GM18909 (cell line): Measurements from ENCODE around the gene SPARC.

Source experiments
- ATAC-seq: cut with Tn5 transposase; IDR thresholded peaks from one replicate; pipeline ENCODE4 v1.9.1; 2021; ENCODE audit warnings: mild to moderate bottlenecking; ENCODE audit not compliant: unreplicated experiment, poor library complexity

SPARC gene

DNA sequence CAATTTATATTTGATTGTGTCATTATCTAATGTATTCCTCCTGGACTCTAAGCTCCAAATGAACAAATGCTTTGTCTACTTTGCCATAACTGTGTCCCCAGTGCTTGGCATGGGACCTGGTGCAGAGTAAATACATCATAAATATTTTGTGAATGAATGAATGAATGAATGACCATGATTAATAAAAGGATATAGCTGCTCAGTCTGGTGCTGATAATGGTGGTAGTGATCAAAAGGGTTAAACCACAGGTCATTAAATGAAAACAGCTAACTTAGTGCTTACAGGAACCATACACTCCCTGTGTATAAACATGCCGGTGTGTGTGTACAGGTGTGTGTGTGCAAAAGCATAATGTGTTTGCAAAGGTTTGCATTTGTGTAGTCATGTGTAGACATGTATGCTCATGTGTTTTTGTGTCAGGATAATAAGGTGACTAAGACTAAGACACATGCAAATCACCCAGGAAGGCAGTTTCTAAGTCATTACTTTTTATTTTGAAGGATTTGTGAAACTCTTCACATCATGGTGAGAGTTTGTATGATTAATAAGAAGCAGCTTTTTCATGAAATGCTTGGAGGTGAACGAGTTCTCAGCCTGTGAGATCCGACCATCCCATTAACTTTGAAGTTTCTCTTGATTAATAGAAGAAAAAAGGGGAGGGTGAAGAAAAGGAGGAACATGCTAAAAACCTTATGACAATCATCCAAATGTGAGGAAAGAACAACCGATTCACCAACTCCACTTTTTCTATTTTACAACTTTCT lies 24.6 kb downstream of the SPARC start:
- ATAC-seq, result peak; percentile 70

GRCh38 chr5:151660616-151661495 lies 25.9 kb downstream of the SPARC start:
- no peak for ATAC-seq

DNA sequence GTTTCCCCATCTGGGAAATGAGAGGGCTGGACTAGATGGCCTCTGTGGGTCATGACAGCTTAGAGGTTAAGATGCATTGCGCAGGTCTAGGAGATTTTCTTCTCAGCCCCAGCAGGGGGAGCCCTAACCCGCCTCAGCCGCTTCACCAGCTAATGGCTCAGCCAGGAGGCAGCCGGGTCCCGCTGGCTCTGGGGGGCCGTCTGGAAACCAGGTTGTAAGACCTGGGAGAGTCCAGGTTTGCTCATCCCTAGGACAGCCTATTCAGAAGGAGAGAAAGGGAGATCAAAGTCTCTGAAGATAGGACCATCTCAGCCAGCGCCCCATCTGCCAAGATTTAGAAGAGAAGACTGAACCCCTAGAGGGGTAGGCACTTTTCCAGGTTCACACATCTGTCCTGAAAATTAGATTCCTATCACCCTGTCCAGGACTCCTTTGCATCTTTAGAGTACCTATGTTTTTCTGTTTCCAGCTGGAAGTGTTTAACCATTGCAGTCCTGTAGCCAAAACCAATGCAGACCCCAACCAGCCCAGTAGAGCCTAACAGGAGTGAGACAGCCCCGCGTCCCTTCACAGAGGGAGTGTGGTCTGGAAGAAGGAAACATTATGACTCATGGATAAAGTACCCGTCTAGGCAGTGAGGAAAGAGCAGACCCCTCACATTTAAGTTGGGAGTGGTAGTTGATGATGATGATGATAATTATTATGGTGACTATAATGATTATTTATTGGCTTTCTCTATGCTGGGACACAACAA lies 27.5 kb downstream of the SPARC start:
- peak; percentile 71 for ATAC-seq

- no peak for ATAC-seq
These were observed 29.6 kb downstream of the SPARC start for GRCh38 chr5:151657114-151657513.

DNA sequence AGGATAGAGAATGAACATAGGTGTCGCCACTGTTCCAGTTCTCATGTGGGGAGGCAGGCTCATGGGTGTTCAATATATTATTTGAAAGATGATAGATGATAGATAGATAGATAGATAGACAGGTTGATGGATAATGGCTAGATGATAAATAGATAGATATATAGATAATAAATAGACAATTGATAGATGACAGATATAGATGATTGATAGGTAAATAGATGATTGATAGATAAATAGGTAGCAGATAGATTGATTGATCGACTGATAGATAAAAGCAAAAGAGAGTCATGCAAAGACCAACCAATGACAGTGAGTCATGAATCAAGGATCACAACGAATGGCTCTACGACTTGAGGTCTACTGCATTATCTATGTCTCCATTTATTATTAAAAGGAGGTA lies 30.4 kb downstream of the SPARC start:
- ATAC-seq, result no peak

- peak; percentile 97 for ATAC-seq
These were observed 34.6 kb downstream of the SPARC start for GRCh38 chr5:151651997-151652645.

DNA sequence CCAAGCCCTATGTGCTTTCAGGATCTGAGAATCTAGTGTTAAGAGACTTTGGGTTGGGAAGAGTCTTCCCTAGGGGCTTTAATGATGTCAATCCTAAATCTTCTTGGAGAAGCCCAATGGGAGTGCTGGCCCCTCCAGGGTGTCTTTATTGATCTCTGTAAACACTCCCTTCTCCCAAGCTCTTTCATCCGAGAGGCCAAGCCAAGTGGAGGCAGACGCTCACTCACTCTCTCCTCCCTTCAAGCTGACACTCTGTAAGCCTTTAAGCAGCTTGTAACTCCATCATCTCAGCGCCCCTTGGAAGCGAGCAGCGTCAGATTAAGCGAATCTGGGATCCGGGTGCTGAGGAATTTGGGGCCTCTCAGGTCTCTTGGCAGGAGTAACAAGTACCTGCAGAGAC lies 37.7 kb downstream of the SPARC start:
- no peak for ATAC-seq

DNA sequence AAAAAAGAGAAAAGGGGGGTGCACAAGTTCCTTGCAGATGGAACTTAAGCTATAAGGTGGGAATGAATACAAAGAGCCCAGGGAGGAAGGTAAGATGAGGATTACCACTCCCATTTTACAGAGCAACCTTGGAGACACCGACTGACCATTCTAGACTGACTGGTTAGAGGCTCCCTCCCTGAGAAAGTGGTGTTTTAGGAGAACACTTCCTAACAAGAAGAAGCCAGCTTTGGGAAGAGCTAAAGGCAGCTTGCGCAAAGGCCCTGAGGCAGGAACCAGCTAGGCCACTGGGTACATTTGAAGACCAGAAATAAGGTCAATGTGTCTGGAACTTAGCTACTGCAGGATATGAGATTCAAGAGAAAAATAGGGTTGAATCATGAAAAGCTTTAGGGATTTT lies 38.6 kb downstream of the SPARC start:
- ATAC-seq, result no peak

DNA sequence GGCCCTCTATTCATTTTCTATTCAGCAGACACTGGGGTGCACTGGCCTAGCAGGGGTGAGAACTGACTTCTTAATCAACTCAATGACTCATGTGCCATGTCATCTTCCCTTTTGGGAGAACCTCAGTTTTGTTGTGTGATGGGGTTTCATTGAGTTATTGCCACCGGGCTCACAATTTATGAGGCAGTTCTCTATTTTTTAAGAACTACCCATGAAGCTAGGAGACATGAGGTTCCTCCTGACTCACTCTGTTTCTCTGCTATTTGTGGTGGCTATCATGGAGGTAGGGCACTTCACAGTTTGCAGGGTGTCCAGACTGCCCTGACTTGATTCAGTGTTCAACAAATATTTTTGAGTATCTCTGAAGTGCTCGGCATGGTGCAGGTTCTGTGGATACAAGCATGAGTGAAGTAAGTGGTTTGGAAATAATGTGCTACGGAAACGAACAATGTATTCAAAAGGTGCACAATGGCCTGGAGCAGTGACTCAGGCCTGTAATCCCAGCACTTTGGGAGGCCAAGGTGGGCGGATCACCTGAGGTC lies 39.3 kb downstream of the SPARC start:
- ATAC-seq, result no peak

GRCh38 chr5:151646334-151646733 lies 40.4 kb downstream of the SPARC start:
- ATAC-seq, result no peak

DNA sequence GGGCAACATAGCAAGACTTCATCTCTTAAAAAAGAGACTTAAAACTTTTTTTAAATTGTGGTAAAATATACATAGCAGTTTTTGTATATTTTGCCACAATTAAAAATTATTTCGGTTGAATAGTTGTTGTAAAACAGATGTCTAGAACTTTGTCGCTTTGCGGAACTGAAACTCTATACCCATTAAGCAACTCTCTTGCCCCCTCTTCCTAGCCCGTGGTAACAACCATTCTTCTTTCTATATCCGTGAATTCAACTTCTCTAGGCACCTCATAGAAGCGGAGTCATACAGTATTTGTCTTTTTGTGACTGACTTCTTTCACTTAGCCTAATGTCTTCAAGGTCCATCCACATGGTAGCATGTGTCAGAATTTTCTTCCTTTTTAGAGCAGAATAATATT lies 43.3 kb downstream of the SPARC start:
- no peak for ATAC-seq

- no peak for ATAC-seq
These were observed 44.1 kb downstream of the SPARC start for GRCh38 chr5:151642472-151643140.

- ATAC-seq, result no peak
These were observed 48.1 kb downstream of the SPARC start for GRCh38 chr5:151638619-151639018.

GRCh38 chr5:151637676-151638075 lies 49.0 kb downstream of the SPARC start:
- ATAC-seq, result no peak

DNA sequence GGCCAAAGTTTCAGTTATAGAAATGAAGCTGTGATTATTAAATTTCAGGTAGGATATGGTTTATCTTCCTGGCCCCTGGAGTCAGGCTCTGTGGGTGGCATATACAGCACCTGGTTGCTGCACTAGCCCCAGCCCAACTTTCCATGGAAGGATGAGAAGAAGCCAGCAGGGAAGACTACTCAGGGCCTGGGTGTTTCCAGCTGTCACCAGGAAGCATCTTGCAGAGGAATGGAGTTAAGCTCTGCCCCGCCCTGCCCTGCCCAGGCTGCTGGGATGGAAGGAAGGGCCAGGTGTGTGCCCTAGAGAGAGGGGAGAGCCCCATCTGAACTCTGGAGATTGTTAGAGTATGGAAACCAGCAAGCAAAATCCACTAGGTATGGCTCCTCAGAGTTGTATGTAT lies 52.8 kb downstream of the SPARC start:
- ATAC-seq, result no peak

- no peak for ATAC-seq
These were observed 53.8 kb downstream of the SPARC start for GRCh38 chr5:151632941-151633340.

- ATAC-seq, result no peak
These were observed 54.2 kb downstream of the SPARC start for GRCh38 chr5:151632524-151632923.

DNA sequence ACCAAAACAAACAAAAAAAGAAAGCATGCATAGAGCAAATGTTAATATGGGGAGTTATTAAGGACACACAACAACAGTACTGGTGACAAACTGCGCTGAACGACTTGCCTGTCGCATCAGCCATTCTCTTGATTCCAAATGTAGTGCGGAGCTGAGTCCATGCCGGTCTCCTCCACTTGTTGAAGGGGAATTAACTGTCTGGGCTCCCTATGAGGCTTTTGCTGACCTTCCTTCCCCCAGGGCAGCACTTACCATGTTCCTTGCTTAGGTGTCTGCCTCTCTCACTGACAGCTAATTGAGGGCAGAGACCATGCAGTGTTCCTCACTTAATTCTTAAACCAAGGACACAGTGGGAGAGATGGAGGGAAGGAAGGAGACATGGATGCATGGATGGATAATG lies 54.8 kb downstream of the SPARC start:
- ATAC-seq, result no peak

DNA sequence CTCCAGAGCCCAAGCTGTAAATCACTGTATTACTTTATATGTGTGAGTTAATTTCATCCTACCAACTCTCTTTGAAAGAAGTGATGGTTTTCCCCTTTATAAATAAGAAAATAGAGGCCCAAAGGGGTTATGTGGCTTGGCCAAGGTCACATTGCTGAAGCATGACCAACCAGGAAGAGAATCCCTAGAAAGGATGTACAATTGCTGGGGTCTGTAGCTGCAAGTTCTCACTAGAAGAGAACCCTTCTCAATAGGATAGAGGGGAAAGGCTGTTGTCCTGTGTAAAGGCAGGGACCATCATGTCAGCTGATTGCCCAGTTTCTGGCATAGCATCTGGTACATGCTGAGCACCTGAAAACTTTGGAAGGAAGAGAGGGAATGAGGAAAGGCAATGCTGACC lies 56.6 kb downstream of the SPARC start:
- no peak for ATAC-seq
